HCT116 (cell line): Measurements from ENCODE around the gene DDAH1. TPM values are rescaled to one million over a fixed set of nuclear protein-coding genes. Genes with fewer than 3 reads are reported as not detected.
"Not testable (repeated sequence)": the region's sequence is repeated elsewhere in the genome, so short reads cannot be mapped to it uniquely, and the experiment has no call there.

Source experiments
- ATAC-seq: fragments of 200-7000 bp; cut with Tn5 transposase; 2 replicates; pipeline ENCODE4 v1.9.1; 2020; ENCODE audit warnings: mild to moderate bottlenecking, moderate library complexity
- BruUV-seq: library from RNA; stranded (reverse); fragments of 400-500 nt; replicated peaks from 2 replicates; lab custom pipeline; 2021; lab: Mats Ljungman, UMichigan
- CTCF ChIA-PET: fragments of 300-600 bp; sonication (Branson Sonifier 250); formaldehyde crosslinking; loops from one replicate; lab custom pipeline; 2021; ENCODE audit warnings: antibody characterized with exemption; lab: Charles Lee
- POLR2A ChIA-PET: fragments of 300-600, 350-600 bp; sonication (Branson Sonifier 250); formaldehyde crosslinking; loops from one replicate; lab custom pipeline; 2021; ENCODE audit warnings: antibody characterized with exemption; lab: Charles Lee
- RAD21 ChIA-PET, 2 experiments: fragments of 300-600 bp; sonication (Branson Sonifier 250); formaldehyde crosslinking; loops; one replicate each; lab custom pipeline; 2023; ENCODE audit warnings: low total read pairs in 2 of 2; ENCODE audit not compliant: uncharacterized antibody in 2 of 2, unreplicated experiment in 2 of 2, low non-redundant PET in 1 of 2; lab: Charles Lee
- DNase-seq: peaks from one replicate; pipeline ENCODE4 v3.0.0-alpha.2; 2010; ENCODE audit warnings: low read depth, low spot score
- H2AFZ ChIP-seq: fragments of 200-600 bp; shearing (Covaris generic), sonication (generic); 2 replicates; pipeline ENCODE4 v1.6.1; 2017; ENCODE audit warnings: low read depth, mixed run types, mixed read lengths, antibody characterized with exemption, low read length; ENCODE audit not compliant: poor library complexity, severe bottlenecking
- H3K27ac ChIP-seq: 2 replicates; pipeline ENCODE4 v1.5.1; 2012; ENCODE audit warnings: low read depth, low read length
- H3K27me3 ChIP-seq: fragments of 200-600 bp; sonication (generic); 2 replicates; pipeline ENCODE4 v1.6.1; 2016; ENCODE audit warnings: mixed run types, low read length, mixed read lengths; ENCODE audit not compliant: insufficient read depth
- H3K36me3 ChIP-seq, 2 experiments: fragments of 200-500 bp in 1 of 2; fragments of 200-600 bp in 1 of 2; sonication (Bioruptor generic) in 1 of 2; sonication (generic) in 1 of 2; 2 replicates each; pipeline versions ENCODE4 v1.5.1 to v1.6.1; 2014 to 2016; ENCODE audit warnings: low read length in 2 of 2, inconsistent platforms in 1 of 2, mixed read lengths in 1 of 2, mixed run types in 1 of 2; ENCODE audit not compliant: insufficient read depth in 2 of 2, control insufficient read depth in 1 of 2
- H3K4me1 ChIP-seq, 2 experiments: fragments of 200-600 bp in 1 of 2; sonication (generic) in 1 of 2; 2 replicates each; pipeline versions ENCODE4 v1.5.1 to v1.6.1; 2012 to 2017; ENCODE audit warnings: low read length in 2 of 2, inconsistent platforms in 1 of 2, mild to moderate bottlenecking in 1 of 2, mixed read lengths in 1 of 2, mixed run types in 1 of 2, moderate library complexity in 1 of 2; ENCODE audit not compliant: insufficient read depth in 2 of 2, control insufficient read depth in 1 of 2
- H3K4me2 ChIP-seq: fragments of 200-600 bp; sonication (generic); 2 replicates; pipeline ENCODE4 v1.6.1; 2017; ENCODE audit warnings: mixed run types, low read length, mixed read lengths
- H3K4me3 ChIP-seq, 2 experiments: fragments of 200-600 bp in 1 of 2; sonication (generic) in 1 of 2; replicated peaks in 1 of 2; 2 replicates each; pipeline ENCODE4 v1.5.1; 2011 to 2016; ENCODE audit warnings: low read length in 2 of 2, control low read depth in 1 of 2, low read depth in 1 of 2, mild to moderate bottlenecking in 1 of 2, mixed read lengths in 1 of 2, mixed run types in 1 of 2
- H3K79me2 ChIP-seq: fragments of 200-600 bp; sonication (generic); 2 replicates; pipeline ENCODE4 v1.6.1; 2017; ENCODE audit warnings: mild to moderate bottlenecking, mixed run types, low read length, moderate library complexity, mixed read lengths; ENCODE audit not compliant: insufficient read depth
- H3K9ac ChIP-seq: fragments of 200-600 bp; sonication (generic); 2 replicates; pipeline ENCODE4 v1.6.1; 2016; ENCODE audit warnings: low read length, mixed read lengths
- H3K9me2 ChIP-seq: fragments of 200-600 bp; sonication (generic), shearing (Covaris generic); 2 replicates; pipeline ENCODE4 v1.6.1; 2017; ENCODE audit warnings: mixed run types, mild to moderate bottlenecking, moderate library complexity; ENCODE audit not compliant: insufficient read depth
- H3K9me3 ChIP-seq, 2 experiments: fragments of 200-500 bp in 1 of 2; fragments of 200-600 bp in 1 of 2; sonication (Bioruptor generic) in 1 of 2; sonication (generic) in 1 of 2; 2 replicates each; pipeline ENCODE4 v1.6.1; 2014 to 2017; ENCODE audit warnings: low read length in 2 of 2, mixed read lengths in 2 of 2, inconsistent platforms in 1 of 2, low read depth in 1 of 2, mild to moderate bottlenecking in 1 of 2, mixed run types in 1 of 2, moderate library complexity in 1 of 2; ENCODE audit not compliant: control insufficient read depth in 1 of 2, insufficient read depth in 1 of 2
- H4K20me1 ChIP-seq: fragments of 200-600 bp; sonication (generic), shearing (Covaris generic); 2 replicates; pipeline ENCODE4 v1.6.1; 2017; ENCODE audit warnings: mixed run types, mild to moderate bottlenecking, moderate library complexity; ENCODE audit not compliant: insufficient read depth
- CBX3 ChIP-seq: IDR thresholded peaks from 2 replicates; pipeline ENCODE4 v1.6.1; 2012; ENCODE audit warnings: low read depth
- EGR1 ChIP-seq: IDR thresholded peaks from 2 replicates; pipeline ENCODE4 v1.6.1; 2012; ENCODE audit warnings: low read depth
- JUND ChIP-seq: IDR thresholded peaks from 2 replicates; pipeline ENCODE4 v1.6.1; 2012
- RAD21 ChIP-seq: IDR thresholded peaks from 2 replicates; pipeline ENCODE4 v1.6.1; 2012; ENCODE audit warnings: low read depth, mild to moderate bottlenecking
- SP1 ChIP-seq: IDR thresholded peaks from 2 replicates; pipeline ENCODE4 v1.6.1; 2012; ENCODE audit warnings: low read depth
- SRF ChIP-seq: IDR thresholded peaks from 2 replicates; pipeline ENCODE4 v1.6.1; 2012; ENCODE audit warnings: low read depth
- YY1 ChIP-seq: IDR thresholded peaks from 2 replicates; pipeline ENCODE4 v1.6.1; 2011; ENCODE audit warnings: low read length, low read depth, moderate library complexity, mild to moderate bottlenecking; ENCODE audit not compliant: insufficient replicate concordance; ENCODE audit errors: extremely low read depth
- intact Hi-C: fragments of 100-400 bp; cut with micrococcal nuclease; formaldehyde crosslinking; loops from 2 replicates; pipeline ENCODE4 v1.10.0; 2022
- total RNA-seq: library from RNA; stranded (reverse); gene quantifications from one replicate; pipeline ENCODE4 v1.2.1, GENCODE V29; 2021; ENCODE audit not compliant: unreplicated experiment
- TF ChIP-seq, protein P1 (sequence below), 3 experiments: fragments of 200-600 bp in 1 of 3; sonication (generic) in 1 of 3; IDR thresholded peaks in 2 of 3; conservative IDR thresholded peaks in 1 of 3; 2 replicates each; pipeline ENCODE4 v1.5.1; 2012 to 2017; ENCODE audit warnings: low read depth in 2 of 3, low read length in 2 of 3, antibody characterized with exemption in 1 of 3, borderline replicate concordance in 1 of 3, control low read depth in 1 of 3, mild to moderate bottlenecking in 1 of 3, mixed read lengths in 1 of 3, mixed run types in 1 of 3, moderate library complexity in 1 of 3; ENCODE audit not compliant: insufficient read depth in 1 of 3

Gene DDAH1
- total RNA-seq, 1 experiment from 2014 or later, result 16.6 TPM

DNA sequence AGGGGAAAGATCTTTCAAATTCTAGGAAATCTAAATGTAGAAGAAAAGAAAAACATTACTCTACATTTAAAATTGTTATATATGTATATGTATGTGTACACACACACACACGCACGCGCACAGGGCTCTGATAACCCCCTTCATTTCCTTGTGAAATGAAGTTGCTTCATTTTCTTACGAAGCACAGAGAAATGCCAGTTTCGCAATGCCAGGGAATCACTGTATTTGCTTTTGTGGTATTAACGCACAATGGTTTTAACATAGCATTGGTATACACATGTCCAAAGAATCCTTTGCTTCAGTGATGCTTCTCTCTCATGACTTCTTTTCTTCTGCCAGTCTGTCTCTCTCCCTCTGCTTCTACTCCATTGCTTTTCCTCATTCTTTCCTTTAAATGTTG is 8.4 kb upstream of the DDAH1 start:
- no peaks in the 10 kb centered on the region for H4K20me1 ChIP-seq
- no peak overlapping the region for H3K9ac ChIP-seq
- H3K4me1 ChIP-seq, result no peaks in the 10 kb centered on the region
- RAD21 ChIA-PET, result no interaction called here
- TF ChIP-seq SRF (no peak), YY1 (no peak)
- CTCF ChIA-PET, result no interaction called here
- H3K27ac ChIP-seq, result no peak overlapping the region
- intact Hi-C loops, result no loop called here
- ATAC-seq (no peak), DNase-seq (no peak)
- no peaks in the 10 kb centered on the region for H3K79me2 ChIP-seq
- no peak overlapping the region for H3K4me3 ChIP-seq
- H3K9me2 ChIP-seq, result no peaks in the 10 kb centered on the region
- POLR2A ChIA-PET, result no interaction called here
- no peak overlapping the region for H2AFZ ChIP-seq
- no peaks in the 10 kb centered on the region for H3K9me3 ChIP-seq
- BruUV-seq, result no TSS peak
- no peak overlapping the region for H3K4me2 ChIP-seq
- H3K36me3 ChIP-seq, result no peaks in the 10 kb centered on the region
- H3K27me3 ChIP-seq, result no peaks in the 10 kb centered on the region

DNA sequence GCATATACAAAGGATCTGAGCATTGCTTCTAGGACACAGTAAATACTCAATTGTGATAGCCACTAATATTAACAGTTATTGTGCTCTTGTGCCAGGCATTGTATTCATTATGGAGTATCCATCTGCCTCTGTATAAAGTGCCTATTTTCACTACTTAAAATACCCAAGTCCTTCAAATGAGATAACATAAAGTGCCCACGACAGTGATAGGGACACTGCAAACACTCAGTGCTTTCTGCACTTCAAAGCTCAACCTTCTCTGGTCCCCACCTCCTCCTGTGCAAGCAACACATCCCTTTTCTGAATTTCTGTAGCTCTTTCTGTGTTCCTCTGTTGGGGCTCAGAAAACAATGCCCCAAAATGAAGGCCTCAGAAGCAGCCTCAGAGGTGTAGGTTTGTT is 6.6 kb upstream of the DDAH1 start:
- no peaks in the 10 kb centered on the region for H3K27me3 ChIP-seq
- TF ChIP-seq JUND (no peak), RAD21 (no peak), CBX3 (no peak), SP1 (no peak), EGR1 (no peak)
- TF ChIP-seq, protein P1, sequence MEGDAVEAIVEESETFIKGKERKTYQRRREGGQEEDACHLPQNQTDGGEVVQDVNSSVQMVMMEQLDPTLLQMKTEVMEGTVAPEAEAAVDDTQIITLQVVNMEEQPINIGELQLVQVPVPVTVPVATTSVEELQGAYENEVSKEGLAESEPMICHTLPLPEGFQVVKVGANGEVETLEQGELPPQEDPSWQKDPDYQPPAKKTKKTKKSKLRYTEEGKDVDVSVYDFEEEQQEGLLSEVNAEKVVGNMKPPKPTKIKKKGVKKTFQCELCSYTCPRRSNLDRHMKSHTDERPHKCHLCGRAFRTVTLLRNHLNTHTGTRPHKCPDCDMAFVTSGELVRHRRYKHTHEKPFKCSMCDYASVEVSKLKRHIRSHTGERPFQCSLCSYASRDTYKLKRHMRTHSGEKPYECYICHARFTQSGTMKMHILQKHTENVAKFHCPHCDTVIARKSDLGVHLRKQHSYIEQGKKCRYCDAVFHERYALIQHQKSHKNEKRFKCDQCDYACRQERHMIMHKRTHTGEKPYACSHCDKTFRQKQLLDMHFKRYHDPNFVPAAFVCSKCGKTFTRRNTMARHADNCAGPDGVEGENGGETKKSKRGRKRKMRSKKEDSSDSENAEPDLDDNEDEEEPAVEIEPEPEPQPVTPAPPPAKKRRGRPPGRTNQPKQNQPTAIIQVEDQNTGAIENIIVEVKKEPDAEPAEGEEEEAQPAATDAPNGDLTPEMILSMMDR (IDR thresholded peaks at IDR 0.05 in 2 of 3, conservative IDR thresholded peaks at IDR 0.05 in 1 of 3; ENCODE audit: borderline replicate concordance in 1 of 3, insufficient read depth in 1 of 3, low read depth in 2 of 3, low read length in 2 of 3), result no peak
- no peak overlapping the region for H3K4me3 ChIP-seq
- no peak overlapping the region for H3K4me2 ChIP-seq
- BruUV-seq, result no TSS peak
- DNase-seq, result no peak
- intact Hi-C loops, result no loop called here
- H3K9me2 ChIP-seq, result no peaks in the 10 kb centered on the region
- POLR2A ChIA-PET, result no interaction called here
- no peak overlapping the region for H3K27ac ChIP-seq
- no peaks in the 10 kb centered on the region for H3K4me1 ChIP-seq
- CTCF ChIA-PET, result no interaction called here
- RAD21 ChIA-PET, result no interaction called here
- no peaks in the 10 kb centered on the region for H3K79me2 ChIP-seq
- no peak overlapping the region for H2AFZ ChIP-seq
- H4K20me1 ChIP-seq, result no peaks in the 10 kb centered on the region
- no peaks in the 10 kb centered on the region for H3K36me3 ChIP-seq
- H3K9me3 ChIP-seq, result no peaks in the 10 kb centered on the region
- H3K9ac ChIP-seq, result no peak overlapping the region
- no peak for ATAC-seq

DNA sequence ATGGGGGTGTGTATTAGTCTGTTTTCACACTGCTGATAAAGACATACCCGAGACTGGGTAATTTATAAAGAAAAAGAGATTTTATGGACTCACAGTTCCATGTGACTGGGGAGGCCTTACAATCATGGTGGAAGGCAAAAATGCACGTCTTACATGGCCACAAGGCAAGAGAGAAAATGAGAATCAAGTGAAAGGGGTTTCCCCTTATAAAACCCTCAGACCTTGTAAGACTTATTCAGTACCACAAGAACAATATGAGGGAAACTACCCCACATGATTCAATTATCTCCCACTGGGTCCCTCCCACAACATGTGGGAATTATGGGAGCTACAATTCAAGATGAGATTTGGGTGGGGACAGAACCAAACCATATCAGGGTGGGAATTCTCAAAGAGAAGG is 5.2 kb upstream of the DDAH1 start:
- H2AFZ ChIP-seq, H3K79me2 ChIP-seq, H3K9me2 ChIP-seq, H3K27ac ChIP-seq, ATAC-seq, intact Hi-C loops, RAD21 ChIA-PET, H4K20me1 ChIP-seq, H3K4me1 ChIP-seq, DNase-seq, H3K27me3 ChIP-seq, H3K4me3 ChIP-seq, POLR2A ChIA-PET, H3K36me3 ChIP-seq, H3K4me2 ChIP-seq, H3K9ac ChIP-seq, BruUV-seq, H3K9me3 ChIP-seq: not testable (repeated sequence)
- CTCF ChIA-PET, result interaction anchor here (1.1 kb wide), 1 partner anchor 223 kb away, joined by 3 read pairs; no protein-coding TSS in a partner anchor
